Astrocyte (in vitro differentiated cells and primary cell): ENCODE results near the gene FAM234A.

Source experiments
- EZH2 ChIP-seq: IDR thresholded peaks from 2 replicates; pipeline ENCODE4 v1.6.1; 2012; ENCODE audit warnings: mild to moderate bottlenecking, low read length, inconsistent platforms; ENCODE audit not compliant: insufficient read depth
- TF ChIP-seq, protein P1 (sequence below): IDR thresholded peaks from 2 replicates; pipeline ENCODE4 v1.5.1; 2011; ENCODE audit warnings: low read depth, mild to moderate bottlenecking, inconsistent platforms, low read length, moderate library complexity; ENCODE audit not compliant: insufficient read depth

DNA sequence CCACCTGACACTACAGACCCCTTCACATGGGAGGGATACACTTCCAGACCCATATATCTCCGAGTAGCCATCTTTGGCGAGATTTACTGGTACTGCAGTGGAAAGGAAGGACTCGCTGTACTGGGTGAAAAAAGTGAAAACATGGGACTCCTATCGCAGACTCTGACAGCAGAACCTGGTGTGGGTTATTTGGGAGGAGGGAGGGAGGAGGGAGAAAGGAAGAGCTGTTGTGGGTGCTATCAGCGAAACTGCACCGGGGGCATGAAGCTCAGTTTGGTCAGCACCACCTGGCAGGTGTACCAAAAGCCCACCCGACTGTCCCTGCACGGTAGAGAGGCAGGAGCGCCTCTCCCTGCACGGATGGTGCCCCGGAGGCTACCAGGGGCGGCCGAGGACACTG is 49.4 kb upstream of the FAM234A start:
- TF ChIP-seq, protein P1, sequence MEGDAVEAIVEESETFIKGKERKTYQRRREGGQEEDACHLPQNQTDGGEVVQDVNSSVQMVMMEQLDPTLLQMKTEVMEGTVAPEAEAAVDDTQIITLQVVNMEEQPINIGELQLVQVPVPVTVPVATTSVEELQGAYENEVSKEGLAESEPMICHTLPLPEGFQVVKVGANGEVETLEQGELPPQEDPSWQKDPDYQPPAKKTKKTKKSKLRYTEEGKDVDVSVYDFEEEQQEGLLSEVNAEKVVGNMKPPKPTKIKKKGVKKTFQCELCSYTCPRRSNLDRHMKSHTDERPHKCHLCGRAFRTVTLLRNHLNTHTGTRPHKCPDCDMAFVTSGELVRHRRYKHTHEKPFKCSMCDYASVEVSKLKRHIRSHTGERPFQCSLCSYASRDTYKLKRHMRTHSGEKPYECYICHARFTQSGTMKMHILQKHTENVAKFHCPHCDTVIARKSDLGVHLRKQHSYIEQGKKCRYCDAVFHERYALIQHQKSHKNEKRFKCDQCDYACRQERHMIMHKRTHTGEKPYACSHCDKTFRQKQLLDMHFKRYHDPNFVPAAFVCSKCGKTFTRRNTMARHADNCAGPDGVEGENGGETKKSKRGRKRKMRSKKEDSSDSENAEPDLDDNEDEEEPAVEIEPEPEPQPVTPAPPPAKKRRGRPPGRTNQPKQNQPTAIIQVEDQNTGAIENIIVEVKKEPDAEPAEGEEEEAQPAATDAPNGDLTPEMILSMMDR: no peak
- TF ChIP-seq EZH2: no peak
